Measurements from ENCODE around the gene PRND.

Gene PRND

GRCh38 chr20:4773736-4774135 lies 52.0 kb downstream of the PRND start:
- no peak overlapping the region for H3K4me3 ChIP-seq (ENCODE audit: low read depth, low read length)
- no peak for DNase-seq (ENCODE audit: low read depth)
- TF ChIP-seq, protein P1, sequence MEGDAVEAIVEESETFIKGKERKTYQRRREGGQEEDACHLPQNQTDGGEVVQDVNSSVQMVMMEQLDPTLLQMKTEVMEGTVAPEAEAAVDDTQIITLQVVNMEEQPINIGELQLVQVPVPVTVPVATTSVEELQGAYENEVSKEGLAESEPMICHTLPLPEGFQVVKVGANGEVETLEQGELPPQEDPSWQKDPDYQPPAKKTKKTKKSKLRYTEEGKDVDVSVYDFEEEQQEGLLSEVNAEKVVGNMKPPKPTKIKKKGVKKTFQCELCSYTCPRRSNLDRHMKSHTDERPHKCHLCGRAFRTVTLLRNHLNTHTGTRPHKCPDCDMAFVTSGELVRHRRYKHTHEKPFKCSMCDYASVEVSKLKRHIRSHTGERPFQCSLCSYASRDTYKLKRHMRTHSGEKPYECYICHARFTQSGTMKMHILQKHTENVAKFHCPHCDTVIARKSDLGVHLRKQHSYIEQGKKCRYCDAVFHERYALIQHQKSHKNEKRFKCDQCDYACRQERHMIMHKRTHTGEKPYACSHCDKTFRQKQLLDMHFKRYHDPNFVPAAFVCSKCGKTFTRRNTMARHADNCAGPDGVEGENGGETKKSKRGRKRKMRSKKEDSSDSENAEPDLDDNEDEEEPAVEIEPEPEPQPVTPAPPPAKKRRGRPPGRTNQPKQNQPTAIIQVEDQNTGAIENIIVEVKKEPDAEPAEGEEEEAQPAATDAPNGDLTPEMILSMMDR (IDR thresholded peaks at IDR 0.05; ENCODE audit: insufficient read depth, low read depth, low read length, missing control alignments), result no peak

GRCh38 chr20:4774207-4774606 lies 52.5 kb downstream of the PRND start:
- H3K4me3 ChIP-seq (ENCODE audit: low read depth, low read length), result no peak overlapping the region
- TF ChIP-seq, protein P1 (IDR thresholded peaks at IDR 0.05; ENCODE audit: insufficient read depth, low read depth, low read length, missing control alignments), result no peak
- DNase-seq (ENCODE audit: low read depth), result no peak

GRCh38 chr20:4775322-4776078 lies 53.8 kb downstream of the PRND start:
- no peak overlapping the region for H3K4me3 ChIP-seq (ENCODE audit: low read depth, low read length)
- no peak for DNase-seq (ENCODE audit: low read depth)

DNA sequence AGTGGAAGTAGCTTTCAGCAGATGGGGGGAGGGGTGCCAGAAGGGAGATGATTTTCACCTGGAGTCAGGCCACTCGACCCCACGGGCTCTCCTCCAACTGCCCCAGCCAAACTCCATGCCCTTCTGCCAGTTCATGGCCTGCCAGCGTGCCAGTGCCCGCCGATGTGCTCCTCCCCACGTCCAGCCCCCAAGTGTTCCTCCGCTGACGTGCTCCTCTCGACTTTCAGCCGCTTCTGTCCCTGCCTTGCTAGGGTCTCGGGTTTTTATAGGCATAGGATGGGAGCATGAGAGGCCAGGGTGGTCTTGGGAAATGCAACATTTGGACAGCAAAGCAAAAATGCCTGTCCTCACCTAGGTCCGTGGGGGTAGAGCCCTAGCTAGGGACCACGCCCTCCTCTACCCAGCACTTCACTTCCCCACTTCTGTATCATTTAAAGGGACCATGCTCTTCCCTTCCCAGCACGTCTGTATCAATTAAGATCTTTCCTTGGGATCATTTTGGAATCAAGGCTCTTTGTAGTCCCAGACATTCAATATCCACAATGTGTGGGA lies 54.4 kb downstream of the PRND start:
- H3K4me3 ChIP-seq (ENCODE audit: low read depth, low read length), result no peak overlapping the region
- TF ChIP-seq, protein P1 (IDR thresholded peaks at IDR 0.05; ENCODE audit: insufficient read depth, low read depth, low read length, missing control alignments), result no peak
- DNase-seq (ENCODE audit: low read depth), result no peak

More at GRCh38 chr20:4775322-4776078, 53.8 kb downstream of the PRND start:
- TF ChIP-seq, protein P1 (IDR thresholded peaks at IDR 0.05; ENCODE audit: insufficient read depth, low read depth, low read length, missing control alignments), result no peak

All from GM12865 (cell line).